GM12874 (cell line): ENCODE measurements around the gene PAGR1.

Experiments
- TF ChIP-seq, protein P1 (sequence below): IDR thresholded peaks from 2 replicates; pipeline ENCODE4 v1.5.1; 2011; ENCODE audit warnings: low read depth, mild to moderate bottlenecking, control low read depth, low read length, moderate library complexity; ENCODE audit not compliant: insufficient read depth

Gene PAGR1

DNA sequence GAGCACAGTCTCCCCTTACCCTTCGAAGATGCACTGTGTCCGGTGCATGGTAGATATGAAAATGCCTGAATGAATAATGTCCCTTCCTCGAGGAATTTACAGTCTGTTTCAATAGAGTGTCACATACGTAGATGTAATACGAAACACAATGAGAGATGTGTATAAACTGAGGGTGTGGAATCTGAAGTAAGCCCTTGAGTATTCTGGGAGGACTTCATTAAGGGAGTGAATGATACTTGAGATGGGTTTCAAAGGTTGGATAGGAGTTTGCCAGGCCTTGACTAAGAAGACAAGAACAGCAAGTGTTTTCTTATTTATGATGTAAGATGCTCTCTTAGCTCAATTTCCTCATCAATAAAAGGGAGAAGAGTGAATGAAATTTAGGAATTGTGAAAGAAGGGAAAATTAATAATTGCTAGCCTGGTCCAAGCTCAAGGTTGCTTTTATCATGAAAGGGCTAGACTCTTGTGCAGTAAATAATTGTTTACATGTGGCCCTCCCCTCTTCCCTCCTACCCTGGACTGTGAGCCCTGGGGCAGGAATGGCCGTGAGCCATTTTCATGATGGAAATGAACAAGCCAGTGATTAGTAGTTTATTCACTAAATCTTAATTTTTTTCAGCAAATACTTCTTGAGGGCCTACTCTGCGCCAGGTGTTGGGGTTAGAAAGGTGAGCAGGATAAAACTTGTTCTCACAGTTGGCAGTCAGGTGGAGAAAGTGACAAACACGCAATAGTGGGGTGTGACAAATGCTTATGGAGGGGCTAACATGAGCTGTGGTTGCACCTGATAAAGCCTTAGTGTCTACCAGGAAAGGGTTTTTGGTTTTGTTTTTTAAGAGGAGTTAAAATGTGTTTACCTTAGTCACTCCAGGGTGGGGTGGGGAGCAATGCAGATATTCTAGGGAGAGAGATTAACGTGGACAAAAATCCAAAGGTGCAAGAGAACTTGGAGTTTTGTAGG, 23.8 kb upstream of the PAGR1 start:
- TF ChIP-seq, protein P1, sequence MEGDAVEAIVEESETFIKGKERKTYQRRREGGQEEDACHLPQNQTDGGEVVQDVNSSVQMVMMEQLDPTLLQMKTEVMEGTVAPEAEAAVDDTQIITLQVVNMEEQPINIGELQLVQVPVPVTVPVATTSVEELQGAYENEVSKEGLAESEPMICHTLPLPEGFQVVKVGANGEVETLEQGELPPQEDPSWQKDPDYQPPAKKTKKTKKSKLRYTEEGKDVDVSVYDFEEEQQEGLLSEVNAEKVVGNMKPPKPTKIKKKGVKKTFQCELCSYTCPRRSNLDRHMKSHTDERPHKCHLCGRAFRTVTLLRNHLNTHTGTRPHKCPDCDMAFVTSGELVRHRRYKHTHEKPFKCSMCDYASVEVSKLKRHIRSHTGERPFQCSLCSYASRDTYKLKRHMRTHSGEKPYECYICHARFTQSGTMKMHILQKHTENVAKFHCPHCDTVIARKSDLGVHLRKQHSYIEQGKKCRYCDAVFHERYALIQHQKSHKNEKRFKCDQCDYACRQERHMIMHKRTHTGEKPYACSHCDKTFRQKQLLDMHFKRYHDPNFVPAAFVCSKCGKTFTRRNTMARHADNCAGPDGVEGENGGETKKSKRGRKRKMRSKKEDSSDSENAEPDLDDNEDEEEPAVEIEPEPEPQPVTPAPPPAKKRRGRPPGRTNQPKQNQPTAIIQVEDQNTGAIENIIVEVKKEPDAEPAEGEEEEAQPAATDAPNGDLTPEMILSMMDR, result no peak

DNA sequence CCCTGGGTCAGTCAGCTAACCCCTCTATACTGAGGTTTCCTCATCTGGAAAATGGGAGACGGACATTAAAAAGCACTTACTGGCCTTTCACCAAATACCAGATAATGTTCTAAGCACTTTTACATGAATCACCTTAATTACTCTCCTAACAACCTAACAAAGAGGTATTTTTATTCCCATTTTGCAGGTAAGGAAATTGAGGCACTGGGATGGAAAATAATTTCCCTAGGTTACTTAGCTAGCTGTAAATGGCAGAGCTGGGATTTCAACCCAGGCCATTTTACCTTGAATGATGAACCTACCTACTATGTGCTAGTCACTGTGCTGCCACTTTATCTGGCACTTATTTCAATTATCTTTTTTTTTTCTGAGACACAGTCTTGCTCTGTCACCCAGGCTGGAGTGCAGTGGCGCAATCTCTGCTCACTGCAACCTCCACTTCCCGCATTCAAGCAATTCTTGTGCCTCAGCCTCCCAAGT, 21.7 kb upstream of the PAGR1 start:
- TF ChIP-seq, protein P1, result no peak

DNA sequence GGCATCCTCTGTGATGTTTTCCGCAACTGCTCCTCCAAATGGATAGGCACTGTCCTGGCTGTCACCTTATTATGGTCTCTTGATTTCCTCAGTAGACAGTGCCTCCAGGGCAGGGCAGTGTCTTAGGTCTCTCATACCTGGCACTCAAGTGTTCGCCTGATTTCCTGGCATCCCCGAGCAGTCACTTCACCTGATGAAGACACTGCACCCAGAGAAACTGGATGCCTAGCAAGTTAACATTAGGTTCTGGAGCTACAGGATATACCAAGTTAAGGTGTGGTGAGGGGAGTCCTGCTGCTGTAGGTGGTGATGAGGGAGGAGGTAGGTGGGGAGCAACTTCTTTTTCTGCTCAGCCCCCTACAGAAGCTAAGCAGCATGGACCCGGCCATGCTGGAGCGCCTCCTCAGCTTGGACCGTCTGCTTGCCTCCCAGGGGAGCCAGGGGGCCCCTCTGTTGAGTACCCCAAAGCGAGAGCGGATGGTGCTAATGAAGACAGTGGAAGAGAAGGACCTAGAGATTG, 13.5 kb upstream of the PAGR1 start:
- TF ChIP-seq, protein P1, result no peak

DNA sequence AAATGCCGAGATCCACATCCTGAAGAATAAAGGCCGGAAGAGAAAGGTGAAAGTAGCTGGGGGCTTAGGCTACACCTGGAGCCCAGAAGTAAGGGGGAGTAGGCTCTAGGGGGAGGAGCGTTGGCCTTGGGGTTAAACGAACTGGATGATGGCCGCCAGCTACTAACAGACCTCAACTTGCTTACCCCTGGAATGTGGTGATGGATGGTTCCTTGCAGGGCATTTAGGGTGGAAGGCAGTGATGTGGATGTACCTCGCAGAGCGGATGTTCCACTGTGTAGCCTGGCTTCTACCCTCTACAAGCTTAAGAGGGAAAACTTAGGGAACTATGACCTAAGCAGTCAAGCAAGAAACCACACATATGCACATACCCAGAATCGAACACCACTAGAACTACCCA, 11.9 kb upstream of the PAGR1 start:
- TF ChIP-seq, protein P1, result no peak

DNA sequence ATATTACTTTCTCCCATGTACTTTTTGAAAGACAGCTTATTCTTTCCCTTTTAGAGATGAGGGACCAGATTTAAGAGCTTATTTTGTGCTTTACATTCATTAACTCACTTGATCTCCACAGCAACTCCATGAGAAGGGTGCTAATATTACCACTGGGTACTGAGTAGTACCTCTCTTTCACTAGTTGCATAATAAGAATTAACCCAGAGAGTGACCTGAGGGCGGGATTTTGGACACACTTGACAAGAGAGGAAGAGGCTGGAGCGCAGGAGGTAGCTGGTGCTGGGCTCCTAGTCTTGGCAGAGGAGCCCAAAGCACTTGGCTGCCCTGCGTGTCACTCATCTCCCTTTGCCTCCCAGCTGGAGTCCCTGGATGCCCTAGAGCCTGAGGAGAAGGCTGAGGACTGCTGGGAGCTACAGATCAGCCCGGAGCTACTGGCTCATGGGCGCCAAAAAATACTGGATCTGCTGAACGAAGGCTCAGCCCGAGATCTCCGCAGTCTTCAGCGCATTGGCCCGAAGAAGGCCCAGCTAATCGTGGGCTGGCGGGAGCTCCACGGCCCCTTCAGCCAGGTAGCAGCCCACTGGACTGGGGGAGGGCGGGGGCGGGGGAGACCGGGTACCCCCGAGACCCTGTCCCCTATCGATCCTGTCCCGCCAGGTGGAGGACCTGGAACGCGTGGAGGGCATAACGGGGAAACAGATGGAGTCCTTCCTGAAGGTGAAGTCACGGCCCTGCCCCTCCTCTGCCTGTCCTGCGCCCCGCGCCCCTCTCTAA, 11.3 kb upstream of the PAGR1 start:
- TF ChIP-seq, protein P1, result no peak

DNA sequence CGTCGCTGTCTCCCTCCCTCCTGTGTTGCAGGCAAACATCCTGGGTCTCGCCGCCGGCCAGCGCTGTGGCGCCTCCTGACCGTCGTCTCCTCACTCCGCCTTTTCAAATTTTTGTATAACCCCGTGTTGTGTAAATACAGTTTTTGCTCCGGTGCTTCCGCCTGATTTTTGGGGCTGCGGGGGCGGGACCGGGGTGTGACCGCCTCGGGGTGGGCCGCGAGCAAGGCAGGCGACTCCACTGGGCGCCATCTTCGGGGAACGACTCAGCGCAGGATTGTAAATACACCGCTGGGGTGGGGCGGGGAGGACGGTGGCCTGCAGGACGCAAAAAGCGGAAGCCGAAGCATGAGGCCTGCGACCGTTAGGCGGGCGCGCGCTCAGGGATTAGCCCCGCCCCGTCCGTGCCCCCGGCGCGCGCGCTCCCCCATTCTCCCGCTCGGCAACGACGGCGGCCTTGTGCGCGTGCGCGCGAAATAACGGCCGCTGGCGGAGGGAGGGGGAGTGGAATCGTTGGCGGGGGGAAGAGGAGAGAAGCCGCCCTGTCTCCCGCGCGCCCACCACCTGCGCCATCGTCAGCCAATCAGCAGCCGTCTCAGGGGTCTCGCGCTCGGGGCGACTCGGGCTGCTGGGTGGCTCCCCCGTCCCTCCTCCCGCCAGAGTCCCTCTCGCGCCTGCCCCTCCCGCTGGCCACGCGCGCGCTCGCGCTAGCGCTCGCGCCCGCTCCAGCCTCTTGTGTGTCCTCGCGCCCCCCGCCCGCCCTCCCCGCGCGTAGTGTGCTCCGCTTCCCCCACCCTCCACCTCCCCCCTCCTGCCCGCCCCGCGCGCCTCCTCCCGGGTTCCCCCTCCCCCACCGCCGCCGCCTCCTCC, 10.5 kb upstream of the PAGR1 start:
- TF ChIP-seq, protein P1, result no peak
